Ishikawa (cell line): Measurements from ENCODE around the gene RAD51B.

ENCODE experiments used
- CEBPB ChIP-seq: IDR thresholded peaks from 2 replicates; pipeline ENCODE4 v1.6.1; 2012
- CREB1 ChIP-seq: IDR thresholded peaks from 2 replicates; pipeline ENCODE4 v1.6.1; 2012; ENCODE audit warnings: low read depth
- EGR1 ChIP-seq: IDR thresholded peaks from 2 replicates; pipeline ENCODE4 v1.6.1; 2012
- EP300 ChIP-seq: IDR thresholded peaks from 2 replicates; pipeline ENCODE4 v1.6.1; 2012; ENCODE audit warnings: borderline replicate concordance
- FOXM1 ChIP-seq: IDR thresholded peaks from 2 replicates; pipeline ENCODE4 v1.6.1; 2012; ENCODE audit warnings: low read depth, borderline replicate concordance
- MAX ChIP-seq: IDR thresholded peaks from 2 replicates; pipeline ENCODE4 v1.6.1; 2012
- NFIC ChIP-seq: IDR thresholded peaks from 2 replicates; pipeline ENCODE4 v1.6.1; 2012
- RAD21 ChIP-seq: IDR thresholded peaks from 2 replicates; pipeline ENCODE4 v1.6.1; 2012; ENCODE audit warnings: low read depth
- TAF1 ChIP-seq: IDR thresholded peaks from 2 replicates; pipeline ENCODE4 v1.6.1; 2012; ENCODE audit warnings: low read depth, mild to moderate bottlenecking
- TCF12 ChIP-seq: IDR thresholded peaks from 2 replicates; pipeline ENCODE4 v1.6.1; 2012; ENCODE audit warnings: low read depth
- TEAD4 ChIP-seq: IDR thresholded peaks from 2 replicates; pipeline ENCODE4 v1.6.1; 2012
- USF1 ChIP-seq: IDR thresholded peaks from 2 replicates; pipeline ENCODE4 v1.6.1; 2012
- YY1 ChIP-seq: IDR thresholded peaks from 2 replicates; pipeline ENCODE4 v1.6.1; 2012; ENCODE audit warnings: low read depth
- ZBTB7A ChIP-seq: IDR thresholded peaks from 2 replicates; pipeline ENCODE4 v1.6.1; 2012; ENCODE audit warnings: low read depth
- TF ChIP-seq, protein P1 (sequence below): IDR thresholded peaks from 2 replicates; pipeline ENCODE4 v1.6.1; 2012; ENCODE audit warnings: low read depth, mild to moderate bottlenecking

RAD51B gene

GRCh38 chr14:68226523-68226922, 406.9 kb downstream of the RAD51B start:
- no peak for TF ChIP-seq CREB1
- TF ChIP-seq TEAD4, result no peak
- TF ChIP-seq FOXM1, result no peak
- TF ChIP-seq, protein P1, sequence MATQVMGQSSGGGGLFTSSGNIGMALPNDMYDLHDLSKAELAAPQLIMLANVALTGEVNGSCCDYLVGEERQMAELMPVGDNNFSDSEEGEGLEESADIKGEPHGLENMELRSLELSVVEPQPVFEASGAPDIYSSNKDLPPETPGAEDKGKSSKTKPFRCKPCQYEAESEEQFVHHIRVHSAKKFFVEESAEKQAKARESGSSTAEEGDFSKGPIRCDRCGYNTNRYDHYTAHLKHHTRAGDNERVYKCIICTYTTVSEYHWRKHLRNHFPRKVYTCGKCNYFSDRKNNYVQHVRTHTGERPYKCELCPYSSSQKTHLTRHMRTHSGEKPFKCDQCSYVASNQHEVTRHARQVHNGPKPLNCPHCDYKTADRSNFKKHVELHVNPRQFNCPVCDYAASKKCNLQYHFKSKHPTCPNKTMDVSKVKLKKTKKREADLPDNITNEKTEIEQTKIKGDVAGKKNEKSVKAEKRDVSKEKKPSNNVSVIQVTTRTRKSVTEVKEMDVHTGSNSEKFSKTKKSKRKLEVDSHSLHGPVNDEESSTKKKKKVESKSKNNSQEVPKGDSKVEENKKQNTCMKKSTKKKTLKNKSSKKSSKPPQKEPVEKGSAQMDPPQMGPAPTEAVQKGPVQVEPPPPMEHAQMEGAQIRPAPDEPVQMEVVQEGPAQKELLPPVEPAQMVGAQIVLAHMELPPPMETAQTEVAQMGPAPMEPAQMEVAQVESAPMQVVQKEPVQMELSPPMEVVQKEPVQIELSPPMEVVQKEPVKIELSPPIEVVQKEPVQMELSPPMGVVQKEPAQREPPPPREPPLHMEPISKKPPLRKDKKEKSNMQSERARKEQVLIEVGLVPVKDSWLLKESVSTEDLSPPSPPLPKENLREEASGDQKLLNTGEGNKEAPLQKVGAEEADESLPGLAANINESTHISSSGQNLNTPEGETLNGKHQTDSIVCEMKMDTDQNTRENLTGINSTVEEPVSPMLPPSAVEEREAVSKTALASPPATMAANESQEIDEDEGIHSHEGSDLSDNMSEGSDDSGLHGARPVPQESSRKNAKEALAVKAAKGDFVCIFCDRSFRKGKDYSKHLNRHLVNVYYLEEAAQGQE, result no peak
- TF ChIP-seq EP300, result no peak
- TF ChIP-seq RAD21, result no peak
- no peak for TF ChIP-seq EGR1
- TF ChIP-seq ZBTB7A, result no peak
- TF ChIP-seq YY1, result no peak
- no peak for TF ChIP-seq CEBPB
- no peak for TF ChIP-seq TAF1

DNA sequence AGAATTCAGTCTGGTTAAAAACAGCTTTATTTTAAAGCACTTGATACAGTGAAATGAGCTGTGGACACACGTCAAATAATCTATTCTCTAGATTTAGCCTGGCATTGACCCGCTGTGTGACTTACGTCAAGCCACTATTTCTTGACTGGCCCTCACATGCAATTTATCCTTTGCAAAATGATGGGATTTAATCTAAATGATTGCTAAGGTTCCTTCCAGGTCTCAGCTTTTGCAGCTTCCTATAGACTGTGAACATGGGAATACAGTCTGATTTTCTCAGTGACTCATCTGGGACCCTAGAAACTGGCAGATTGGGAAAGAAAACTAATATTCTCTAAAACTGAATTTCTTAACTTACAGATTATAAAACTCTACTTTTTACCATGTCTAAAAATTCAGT, 409.1 kb downstream of the RAD51B start:
- TF ChIP-seq NFIC, result no peak
- TF ChIP-seq, protein P1, result no peak
- no peak for TF ChIP-seq ZBTB7A
- no peak for TF ChIP-seq TAF1
- no peak for TF ChIP-seq EGR1
- TF ChIP-seq FOXM1, result no peak
- TF ChIP-seq CREB1, result no peak
- no peak for TF ChIP-seq YY1
- no peak for TF ChIP-seq RAD21
- no peak for TF ChIP-seq TEAD4
- TF ChIP-seq MAX, result no peak
- no peak for TF ChIP-seq EP300
- no peak for TF ChIP-seq CEBPB
- TF ChIP-seq TCF12, result no peak
- TF ChIP-seq USF1, result no peak

- TF ChIP-seq CREB1 (no peak), EP300 (no peak), FOXM1 (no peak), TAF1 (no peak)
Observed at GRCh38 chr14:68229423-68230100, 410.0 kb downstream of the RAD51B start.

- TF ChIP-seq ZBTB7A, result no peak
- TF ChIP-seq, protein P1, result no peak
Observed at GRCh38 chr14:68230202-68230949, 410.8 kb downstream of the RAD51B start.

- TF ChIP-seq EGR1 (no peak), CREB1 (no peak), YY1 (no peak), TEAD4 (no peak), RAD21 (no peak), MAX (no peak), NFIC (no peak), EP300 (no peak), TAF1 (no peak), ZBTB7A (no peak), USF1 (no peak), TCF12 (no peak), CEBPB (no peak), FOXM1 (no peak)
- TF ChIP-seq, protein P1, result no peak
Observed at GRCh38 chr14:68230950-68231717, 411.6 kb downstream of the RAD51B start.
